ENCODE results near the gene ACVR1C.

DNA sequence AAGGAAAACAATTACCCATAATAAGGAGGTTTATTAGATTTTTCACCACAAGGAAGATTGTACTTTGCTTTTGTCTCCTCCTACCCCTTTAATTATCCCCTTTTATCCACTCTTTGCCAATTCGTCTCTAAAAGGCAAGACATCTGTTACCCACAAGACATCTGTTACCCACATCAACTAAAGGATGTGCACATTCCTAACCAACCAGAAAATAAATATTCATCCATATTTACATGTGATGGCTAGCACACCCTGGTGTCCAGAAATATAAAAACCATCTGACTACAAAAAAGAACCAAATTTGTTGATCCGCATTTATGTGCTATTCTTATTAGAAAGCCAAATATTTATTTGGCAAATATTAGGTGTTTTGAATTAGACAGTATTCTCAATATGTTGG, 35.7 kb downstream of the ACVR1C start:
- TF ChIP-seq CTCF (IDR thresholded peaks at IDR 0.05; ENCODE audit: control extremely low read depth in 1 of 3, insufficient read depth in 1 of 3, low read depth in 1 of 3, low read length in 3 of 3), result no peak
- no peak for TF ChIP-seq USF2 (IDR thresholded peaks at IDR 0.05; ENCODE audit: low read length)
- TF ChIP-seq HDAC2 (IDR thresholded peaks at IDR 0.05; ENCODE audit: borderline replicate concordance in 1 of 2, low read depth in 2 of 2, low read length in 2 of 2), result no peak
- no peak for TF ChIP-seq SP1 (IDR thresholded peaks at IDR 0.05; ENCODE audit: low read depth, low read length)

Data from H1 (cell line).